Measurements from ENCODE around the gene ELAC2.

DNA sequence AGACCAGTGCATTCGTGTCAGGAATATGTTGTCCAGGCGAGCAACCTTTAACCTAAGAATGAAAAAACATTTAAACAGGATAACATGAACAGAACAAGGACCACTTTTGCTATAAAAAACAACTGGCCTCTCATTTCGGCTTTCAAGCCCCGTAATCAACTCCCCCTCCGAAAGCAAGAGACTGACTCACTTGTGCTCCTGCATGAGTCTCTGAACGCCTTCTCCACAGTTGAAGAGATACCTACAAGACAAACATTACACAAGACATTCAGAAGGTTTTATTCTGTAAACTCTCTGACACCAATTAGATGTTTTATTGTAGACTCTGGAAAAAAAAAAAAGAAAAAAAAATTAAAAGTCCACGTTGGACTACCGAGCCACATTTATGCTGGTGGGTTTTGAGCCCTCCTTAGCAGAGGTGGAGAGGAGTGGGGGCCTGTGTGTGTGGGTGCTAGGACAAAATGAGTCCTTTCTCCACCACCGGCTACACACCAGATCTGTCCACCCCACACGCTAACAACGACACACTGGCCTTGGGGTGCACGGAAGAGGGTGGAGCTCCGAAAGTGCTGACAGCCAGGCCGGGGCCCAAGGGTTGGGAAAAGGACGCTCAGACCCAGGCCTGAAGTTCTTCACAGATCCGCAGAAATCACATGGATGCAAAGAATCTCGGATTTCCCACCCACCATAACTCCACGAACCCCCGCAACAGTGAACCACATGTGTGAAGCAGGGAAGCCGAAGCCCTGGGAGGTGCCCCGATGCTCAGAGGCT is 759 bp downstream of the ELAC2 start:
- TF ChIP-seq, protein P1, sequence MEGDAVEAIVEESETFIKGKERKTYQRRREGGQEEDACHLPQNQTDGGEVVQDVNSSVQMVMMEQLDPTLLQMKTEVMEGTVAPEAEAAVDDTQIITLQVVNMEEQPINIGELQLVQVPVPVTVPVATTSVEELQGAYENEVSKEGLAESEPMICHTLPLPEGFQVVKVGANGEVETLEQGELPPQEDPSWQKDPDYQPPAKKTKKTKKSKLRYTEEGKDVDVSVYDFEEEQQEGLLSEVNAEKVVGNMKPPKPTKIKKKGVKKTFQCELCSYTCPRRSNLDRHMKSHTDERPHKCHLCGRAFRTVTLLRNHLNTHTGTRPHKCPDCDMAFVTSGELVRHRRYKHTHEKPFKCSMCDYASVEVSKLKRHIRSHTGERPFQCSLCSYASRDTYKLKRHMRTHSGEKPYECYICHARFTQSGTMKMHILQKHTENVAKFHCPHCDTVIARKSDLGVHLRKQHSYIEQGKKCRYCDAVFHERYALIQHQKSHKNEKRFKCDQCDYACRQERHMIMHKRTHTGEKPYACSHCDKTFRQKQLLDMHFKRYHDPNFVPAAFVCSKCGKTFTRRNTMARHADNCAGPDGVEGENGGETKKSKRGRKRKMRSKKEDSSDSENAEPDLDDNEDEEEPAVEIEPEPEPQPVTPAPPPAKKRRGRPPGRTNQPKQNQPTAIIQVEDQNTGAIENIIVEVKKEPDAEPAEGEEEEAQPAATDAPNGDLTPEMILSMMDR (IDR thresholded peaks at IDR 0.05): no peak
- TF ChIP-seq POLR2AphosphoS5 (IDR thresholded peaks at IDR 0.05): no peak
- TF ChIP-seq POLR2A (IDR thresholded peaks at IDR 0.05): no peak
